Right atrium auricular region (tissue), 2 donors: ENCODE results near the gene WDR91. TPM values are rescaled to one million over a fixed set of nuclear protein-coding genes. Genes with fewer than 3 reads are reported as not detected.

Source experiments
- DNase-seq: peaks from one replicate; pipeline ENCODE4 v3.0.0-alpha.2; 2019; ENCODE audit warnings: low spot score
- H3K27ac ChIP-seq, 2 donors: fragments of 200-600 bp; sonication (generic); 1 replicate in 1 of 2; 2 replicates in 1 of 2; pipeline ENCODE4 v1.5.1; 2016 to 2019
- H3K27me3 ChIP-seq, 2 donors: fragments of 200-600 bp; sonication (generic); one replicate each; pipeline versions ENCODE4 v1.5.1 to v1.6.0; 2017 to 2019
- H3K36me3 ChIP-seq: fragments of 200-600 bp; sonication (generic); one replicate; pipeline ENCODE4 v1.5.1; 2016
- H3K4me1 ChIP-seq, 2 donors: fragments of 200-600 bp; sonication (generic); one replicate each; pipeline versions ENCODE4 v1.5.1 to v1.6.0; 2017 to 2019
- H3K4me3 ChIP-seq, 2 donors: fragments of 200-600 bp; sonication (generic); 1 replicate in 1 of 2; 2 replicates in 1 of 2; pipeline ENCODE4 v1.5.1; 2017 to 2019; ENCODE audit warnings: mild to moderate bottlenecking in 1 of 2, moderate library complexity in 1 of 2
- H3K9me3 ChIP-seq, 2 donors: fragments of 200-600 bp; sonication (generic); one replicate each; pipeline ENCODE4 v1.5.1; 2019
- CTCF ChIP-seq, 2 donors: fragments of 200-600 bp; sonication (generic); IDR thresholded peaks; one replicate each; pipeline ENCODE4 v1.5.1; 2019; ENCODE audit warnings: antibody characterized with exemption in 2 of 2
- total RNA-seq, 2 donors: library from RNA; depleted of rRNA; stranded (reverse); fragments of >200 nt; gene quantifications; one replicate each; pipeline ENCODE4 v1.1.0, GENCODE V29; 2016

The WDR91 gene
- total RNA-seq, 2 donors from 2014 or later, result 3.3 to 4.5 TPM

- H3K36me3 ChIP-seq, result peaks cover 29% of the 10 kb centered on the region
- peaks cover 0 to 82% of the 10 kb centered on the region in 2 donors for H3K4me1 ChIP-seq
- H3K27ac ChIP-seq, result peak overlapping the region in 1 of 2 donors; percentile 70
- no peak overlapping the region for H3K4me3 ChIP-seq
- TF ChIP-seq CTCF (IDR thresholded peaks at IDR 0.05), result no peak
- H3K9me3 ChIP-seq, result no peaks in the 10 kb centered on the region
- no peak for DNase-seq
- H3K27me3 ChIP-seq, result no peaks in the 10 kb centered on the region
Observed at GRCh38 chr7:135162382-135163001, 48.8 kb downstream of the WDR91 start.

- Histone ChIP-seq H3K27me3 (no peaks in the 10 kb centered on the region), H3K27ac (peak overlapping the region; percentile 66 to 70), H3K4me1 (peaks cover 0 to 80% of the 10 kb centered on the region in 2 donors), H3K36me3 (peaks cover 21% of the 10 kb centered on the region), H3K4me3 (no peak overlapping the region), H3K9me3 (peaks cover 0 to 2% of the 10 kb centered on the region in 2 donors)
- no peak for DNase-seq
- TF ChIP-seq CTCF (IDR thresholded peaks at IDR 0.05), result no peak
Observed at GRCh38 chr7:135161669-135162068, 49.7 kb downstream of the WDR91 start.

DNA sequence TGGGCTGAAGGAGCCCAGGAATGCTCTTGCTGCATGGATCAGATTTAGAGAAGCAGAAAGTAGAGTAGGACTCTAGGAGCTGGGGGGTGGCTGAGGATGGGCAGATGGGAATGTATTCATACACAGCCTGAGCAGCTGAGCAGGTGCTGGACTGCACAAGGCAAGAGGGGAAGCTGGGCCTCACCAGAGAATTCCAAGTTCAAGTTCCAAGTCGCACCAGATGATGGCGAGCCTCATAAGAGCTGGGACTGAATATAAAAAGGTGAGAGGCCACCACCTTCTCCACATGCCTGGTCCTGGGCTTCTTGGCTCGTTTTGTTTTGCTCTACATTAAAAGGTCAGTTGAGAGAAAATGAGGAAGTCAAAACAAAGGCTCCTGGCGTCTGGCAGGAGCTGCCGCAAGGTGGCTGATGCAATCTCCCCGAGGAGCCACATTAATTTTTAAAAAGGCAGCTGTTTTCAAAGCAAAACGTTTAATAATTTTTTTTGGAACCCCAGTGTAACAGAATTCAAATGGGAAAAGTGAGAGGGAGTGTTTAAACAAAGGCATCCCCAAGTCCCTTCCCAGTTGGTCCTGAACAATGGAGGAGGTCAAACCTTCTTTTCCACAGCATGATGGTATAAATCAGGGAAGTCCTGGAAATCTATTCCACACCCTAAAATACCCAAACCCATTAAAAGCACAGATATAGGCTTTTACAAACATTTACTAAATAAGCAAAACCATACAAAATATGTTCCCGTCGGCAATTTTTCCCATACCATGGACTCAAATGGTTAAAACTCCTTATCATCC is 50.3 kb downstream of the WDR91 start:
- H3K4me3 ChIP-seq, result no peak overlapping the region
- no peak for DNase-seq
- H3K4me1 ChIP-seq, result peaks cover 0 to 73% of the 10 kb centered on the region in 2 donors
- peak overlapping the region; percentile 66 to 70 for H3K27ac ChIP-seq
- no peaks in the 10 kb centered on the region for H3K27me3 ChIP-seq
- peaks cover 15% of the 10 kb centered on the region for H3K36me3 ChIP-seq
- peaks cover 0 to 7% of the 10 kb centered on the region in 2 donors for H3K9me3 ChIP-seq
- no peak for TF ChIP-seq CTCF (IDR thresholded peaks at IDR 0.05)

DNA sequence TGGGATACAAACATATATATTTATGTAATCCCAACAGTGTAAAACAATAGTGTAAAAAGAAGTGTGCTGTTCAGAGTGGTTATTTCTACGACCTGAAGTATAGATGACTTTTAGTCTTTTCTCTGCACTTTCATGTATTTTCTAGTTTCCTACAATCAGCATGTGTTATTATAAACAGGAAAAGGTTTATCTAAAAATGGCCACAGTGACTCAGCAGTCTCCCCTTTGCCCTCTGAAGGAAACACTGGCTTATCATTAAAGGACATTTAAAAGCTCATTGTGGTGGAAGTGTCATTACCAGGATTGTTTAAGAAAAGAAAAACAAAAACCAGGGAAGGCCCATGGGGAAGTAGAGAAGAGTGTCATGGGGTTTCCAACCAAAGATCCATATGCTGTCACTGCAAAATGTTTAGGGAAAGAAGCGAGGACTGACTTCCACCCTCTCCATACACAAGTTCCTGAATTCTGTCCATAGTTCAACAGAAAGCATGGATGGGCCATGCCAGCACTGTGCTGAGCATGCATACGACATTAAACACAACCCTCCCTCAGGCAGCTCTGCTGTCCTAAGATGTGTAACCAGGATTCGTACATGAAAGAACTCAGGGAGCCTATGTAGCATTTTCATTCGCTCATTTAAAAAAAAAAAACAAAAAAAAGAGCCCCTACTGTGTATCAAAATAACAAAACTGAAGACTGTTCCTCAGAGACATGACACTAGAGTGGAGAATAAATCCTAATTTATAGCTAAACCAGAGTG is 51.0 kb downstream of the WDR91 start:
- TF ChIP-seq CTCF (IDR thresholded peaks at IDR 0.05), result no peak
- DNase-seq, result no peak
- Histone ChIP-seq H3K4me3 (no peak overlapping the region), H3K4me1 (peaks cover 0 to 66% of the 10 kb centered on the region in 2 donors), H3K27me3 (no peaks in the 10 kb centered on the region), H3K27ac (peak overlapping the region; percentile 66 to 70), H3K36me3 (peaks cover 7% of the 10 kb centered on the region), H3K9me3 (peaks cover 0 to 15% of the 10 kb centered on the region in 2 donors)

GRCh38 chr7:135159359-135160085 is 51.8 kb downstream of the WDR91 start:
- H3K4me3 ChIP-seq, result no peak overlapping the region
- H3K27me3 ChIP-seq, result no peaks in the 10 kb centered on the region
- H3K9me3 ChIP-seq, result peaks cover 0 to 15% of the 10 kb centered on the region in 2 donors
- DNase-seq, result no peak
- TF ChIP-seq CTCF (IDR thresholded peaks at IDR 0.05), result no peak
- H3K4me1 ChIP-seq, result peaks cover 0 to 58% of the 10 kb centered on the region in 2 donors
- H3K27ac ChIP-seq, result peak overlapping the region; percentile 66 to 70
- no peaks in the 10 kb centered on the region for H3K36me3 ChIP-seq
